Kidney (tissue), 14 donors: ENCODE data around the gene STK36. TPM values are rescaled to one million over a fixed set of nuclear protein-coding genes. Genes with fewer than 3 reads are reported as not detected.

Source experiments
- DNase-seq, 5 donors: peaks; one replicate each; pipeline ENCODE4 v3.0.0-alpha.2; 2013 to 2020
- FAIRE-seq: peaks from 2 replicates; lab custom pipeline; 2012; peaks lifted over from hg19 to GRCh38; lab: Jason Lieb, UNC
- H3K27ac ChIP-seq, 2 donors: one replicate each; pipeline ENCODE4 v1.7.0; 2013; ENCODE audit warnings: low read depth in 2 of 2, low read length in 2 of 2, inconsistent platforms in 1 of 2
- H3K27me3 ChIP-seq: one replicate; pipeline ENCODE4 v1.7.1; 2013; ENCODE audit warnings: low read length, inconsistent platforms; ENCODE audit not compliant: control insufficient read depth, insufficient read depth
- H3K36me3 ChIP-seq, 3 donors: one replicate each; pipeline versions ENCODE4 v1.7.0 to v1.7.1; 2013; ENCODE audit warnings: low read length in 3 of 3, control low read depth in 1 of 3, inconsistent platforms in 1 of 3; ENCODE audit not compliant: insufficient read depth in 3 of 3, control insufficient read depth in 2 of 3
- H3K4me1 ChIP-seq, 3 donors: one replicate each; pipeline versions ENCODE4 v1.7.0 to v1.7.1; 2013; ENCODE audit warnings: low read length in 3 of 3, inconsistent platforms in 1 of 3, low read depth in 1 of 3; ENCODE audit not compliant: control insufficient read depth in 2 of 3, insufficient read depth in 2 of 3
- H3K4me3 ChIP-seq, 3 donors: one replicate each; pipeline versions ENCODE4 v1.7.0 to v1.8.1; 2013; ENCODE audit warnings: low read length in 3 of 3, control low read depth in 1 of 3, inconsistent platforms in 1 of 3
- H3K9ac ChIP-seq, 3 donors: one replicate each; pipeline versions ENCODE4 v1.7.0 to v1.7.1; 2013; ENCODE audit warnings: low read length in 3 of 3, control low read depth in 1 of 3, inconsistent platforms in 1 of 3
- H3K9me3 ChIP-seq, 3 donors: one replicate each; pipeline versions ENCODE4 v1.7.0 to v1.7.1; 2013; ENCODE audit warnings: low read length in 3 of 3, control low read depth in 1 of 3, inconsistent platforms in 1 of 3; ENCODE audit not compliant: control insufficient read depth in 2 of 3, insufficient read depth in 1 of 3
- CTCF ChIP-seq: IDR thresholded peaks from 3 replicates; pipeline ENCODE4 v1.5.1; 2012; ENCODE audit warnings: mild to moderate bottlenecking, moderate library complexity, borderline replicate concordance; ENCODE audit not compliant: insufficient read depth; ENCODE audit errors: extremely low read depth
- intact Hi-C: fragments of 100-400 bp; cut with DNase I; formaldehyde crosslinking; loops from one replicate; pipeline ENCODE4 v1.11.1; 2022
- polyA plus RNA-seq: library from polyadenylated mRNA; stranded (reverse); fragments of 350-450 nt; fragmentation: Illumina TruSeq; extraction: RNeasy Lipid Tissue Mini Kit (QIAGEN cat#74804); gene quantifications from one replicate; pipeline ENCODE4 v1.2.3, GENCODE V29; 2014; ENCODE audit warnings: low read depth, low replicate concordance; ENCODE audit not compliant: insufficient read depth
- total RNA-seq: library from RNA; stranded (reverse); fragmentation: NEBNext Ultra II Directional; extraction: Animal tissue kit (Norgen Biotek cat#: 25700); gene quantifications from one replicate; pipeline ENCODE4 v1.2.1, GENCODE V29; 2021
- donor health status: control.
- donor health status: control.
- donor health status: control.
- donor health status: control.
- donor health status: control.
- donor health status: DM: yes; HTN: yes; CAD: no.
- donor health status: Normal renal cell carcinoma (clear cell type).

STK36 gene
- total and polyA plus RNA-seq, 2 donors from 2014 or later, result 18.5 to 53.7 TPM

GRCh38 chr2:218626369-218626768, 45.5 kb upstream of the STK36 start:
- H3K27ac ChIP-seq, result no peak overlapping the region
- DNase-seq (no peak), FAIRE-seq (no peak)
- no peaks in the 10 kb centered on the region for H3K4me1 ChIP-seq
- TF ChIP-seq CTCF, result no peak
- H3K4me3 ChIP-seq, result no peak overlapping the region
- H3K36me3 ChIP-seq, result peaks cover 0 to 8% (median 3%) of the 10 kb centered on the region in 3 donors
- H3K9me3 ChIP-seq, result no peaks in the 10 kb centered on the region
- intact Hi-C loops, result no loop called here
- no peaks in the 10 kb centered on the region for H3K27me3 ChIP-seq
- no peak overlapping the region for H3K9ac ChIP-seq

GRCh38 chr2:218627939-218628338, 43.9 kb upstream of the STK36 start:
- no peak overlapping the region for H3K27ac ChIP-seq
- no peaks in the 10 kb centered on the region for H3K9me3 ChIP-seq
- TF ChIP-seq CTCF, result no peak
- H3K4me3 ChIP-seq, result no peak overlapping the region
- intact Hi-C loops, result no loop called here
- DNase-seq (no peak), FAIRE-seq (no peak)
- H3K27me3 ChIP-seq, result no peaks in the 10 kb centered on the region
- no peaks in the 10 kb centered on the region for H3K4me1 ChIP-seq
- H3K9ac ChIP-seq, result no peak overlapping the region
- peaks cover 0 to 12% (median 3%) of the 10 kb centered on the region in 3 donors for H3K36me3 ChIP-seq

- FAIRE-seq, result no peak
- no peak for DNase-seq
These were observed 40.0 kb upstream of the STK36 start for GRCh38 chr2:218631837-218632236.

More at GRCh38 chr2:218631837-218632236, 40.0 kb upstream of the STK36 start:
- no peak overlapping the region for H3K27ac ChIP-seq
- H3K36me3 ChIP-seq, result peaks cover 0 to 37% (median 15%) of the 10 kb centered on the region in 3 donors
- no peak overlapping the region for H3K9ac ChIP-seq
- H3K4me3 ChIP-seq, result no peak overlapping the region
- intact Hi-C loops, result no loop called here
- no peaks in the 10 kb centered on the region for H3K9me3 ChIP-seq
- TF ChIP-seq CTCF, result no peak
- no peaks in the 10 kb centered on the region for H3K27me3 ChIP-seq
- H3K4me1 ChIP-seq, result no peaks in the 10 kb centered on the region
